ENCODE data around the gene OR51B2.
"Not testable (repeated sequence)": the region's sequence is repeated elsewhere in the genome, so short reads cannot be mapped to it uniquely, and the experiment has no call there.

OR51B2 gene

DNA sequence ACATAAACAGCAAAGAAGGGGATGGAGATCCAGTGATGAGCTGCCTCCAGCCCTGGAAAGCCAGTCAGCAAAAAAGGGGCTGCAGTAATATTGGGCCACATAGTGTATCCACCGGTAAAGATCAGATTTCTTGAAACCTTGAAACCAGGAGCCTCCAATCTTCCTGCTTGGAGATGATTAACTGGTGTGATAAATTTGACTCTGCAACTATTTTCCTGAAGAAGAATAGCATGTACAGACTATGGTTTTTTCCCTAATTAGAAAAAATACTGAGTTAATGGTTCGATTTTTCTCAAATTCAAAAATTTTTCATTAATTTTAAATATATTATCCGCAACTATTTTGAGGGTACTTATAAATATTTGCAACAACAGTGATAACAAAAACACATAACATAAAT lies at the start of gene OR51B2:
Gene OR51B2 (minus strand): TSS at position 101 of the 400 bp plus-strand sequence. CDS start 0 bp downstream, at position 101.
- no peak for DNase-seq

- no peak for DNase-seq
Measured at GRCh38 chr11:5369789-5370188, 45.7 kb upstream of the OR51B2 start.

DNA sequence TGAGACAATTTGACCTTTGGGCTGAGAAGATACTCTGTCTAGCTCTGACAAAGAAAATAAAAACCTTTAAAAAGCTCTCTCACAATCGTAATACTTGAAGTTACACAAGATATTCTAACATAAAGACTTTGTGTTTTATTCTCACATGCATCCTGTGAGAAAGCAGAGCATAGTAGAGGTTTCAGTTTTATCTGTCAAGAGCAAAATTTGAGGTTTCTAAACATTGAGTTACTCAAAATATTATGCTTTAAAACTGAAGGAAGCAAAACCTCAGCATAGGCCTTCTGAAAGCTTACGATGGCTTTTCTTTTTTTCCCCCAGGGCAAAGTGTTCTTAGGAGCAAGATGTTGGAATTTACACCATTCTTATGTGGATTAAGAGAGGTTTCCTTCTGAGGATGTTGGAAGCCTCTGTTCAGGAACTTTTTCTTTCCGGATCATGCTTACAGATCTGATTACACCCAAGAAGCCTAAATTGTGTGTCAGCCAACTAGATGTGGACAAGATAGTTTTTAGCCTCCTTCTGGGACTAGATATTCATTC lies 44.5 kb upstream of the OR51B2 start:
- no peak for DNase-seq

DNA sequence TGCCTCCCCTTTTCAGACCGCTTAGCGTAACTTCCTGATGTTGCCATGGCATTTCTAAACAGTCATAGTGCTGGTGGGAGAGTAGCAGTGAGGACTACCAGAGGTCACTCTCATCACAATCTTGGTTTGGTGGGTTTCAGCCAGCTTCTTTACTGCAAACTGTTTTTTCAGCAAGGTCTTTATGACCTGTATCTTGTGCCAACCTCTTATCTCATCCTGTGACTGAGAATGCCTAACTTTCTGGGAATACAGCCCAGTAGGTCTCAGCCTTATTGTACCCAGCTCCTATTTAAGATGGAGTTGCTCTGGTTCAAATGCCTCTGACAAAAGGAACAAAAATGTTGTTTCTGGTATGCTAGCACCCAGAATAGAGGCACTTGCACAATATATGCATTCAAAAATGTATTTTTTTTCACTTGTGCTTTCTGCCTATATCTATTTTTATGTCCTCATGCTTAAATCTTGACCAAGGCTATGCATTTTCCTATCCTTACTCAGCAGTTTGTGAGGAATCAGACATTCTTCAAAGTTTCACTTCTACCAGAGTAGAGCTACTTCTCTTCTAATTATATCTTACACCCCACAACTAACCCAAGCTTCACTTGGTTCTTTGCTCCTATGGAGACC lies 43.5 kb upstream of the OR51B2 start:
- no peak for DNase-seq

GRCh38 chr11:5366856-5367255 lies 42.8 kb upstream of the OR51B2 start:
- DNase-seq, result no peak

DNA sequence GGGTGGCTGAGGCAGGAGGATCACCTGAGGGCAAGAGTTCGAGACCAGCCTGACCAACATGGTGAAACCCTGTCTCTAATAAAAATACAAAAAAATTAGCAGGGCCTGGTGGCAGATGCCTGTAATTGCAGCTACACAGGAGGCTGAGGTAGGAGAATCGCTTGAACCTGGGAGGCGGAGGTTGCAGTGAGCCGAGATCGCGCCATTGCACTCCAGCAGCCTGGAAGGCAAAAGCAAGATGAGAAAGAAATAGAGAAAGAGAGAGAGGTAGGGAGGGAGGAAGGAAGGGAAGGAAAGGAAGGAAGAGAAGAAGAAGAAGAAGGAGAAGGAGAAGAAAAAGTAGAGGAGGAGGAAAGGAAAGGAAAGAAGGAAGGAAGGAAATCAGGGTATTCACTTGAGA lies 42.3 kb upstream of the OR51B2 start:
- not testable (repeated sequence) for DNase-seq

DNA sequence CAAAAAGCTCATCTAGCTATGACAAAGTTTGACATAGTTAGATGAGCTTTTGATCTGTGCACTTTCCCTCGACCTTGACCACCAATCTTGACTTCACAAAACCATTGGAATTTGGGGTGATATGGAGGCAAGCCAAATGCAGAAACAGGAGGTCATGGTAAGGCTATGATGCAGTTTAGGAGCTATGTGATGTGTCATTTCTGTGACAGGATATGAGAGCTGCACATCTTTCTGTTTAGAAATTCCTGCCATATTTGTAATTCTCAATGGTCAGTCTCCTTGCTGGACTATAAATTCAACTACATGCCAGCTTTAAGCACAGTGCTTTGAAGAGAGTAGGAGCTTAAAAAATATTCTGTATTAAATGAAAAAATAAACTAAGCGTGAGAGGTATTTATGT lies 40.1 kb upstream of the OR51B2 start:
- DNase-seq, result no peak

DNA sequence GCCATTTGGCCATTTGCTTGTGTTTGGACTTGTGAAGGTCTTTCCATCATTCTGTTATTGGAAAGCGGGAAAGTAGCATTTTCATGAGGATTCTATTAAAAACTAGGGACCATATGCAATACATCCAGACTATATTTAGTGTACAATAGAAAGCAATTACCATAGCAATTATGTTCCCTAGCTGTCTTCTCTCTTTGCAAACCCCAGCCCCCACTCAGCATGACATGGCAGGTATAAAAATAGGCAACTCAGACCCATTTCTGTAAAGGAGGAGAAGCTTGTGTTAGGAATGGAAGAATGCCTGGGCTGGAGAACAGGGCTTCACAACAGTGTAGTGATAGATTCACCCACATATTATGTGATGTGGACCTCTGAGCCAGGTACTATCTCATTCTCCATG lies 39.6 kb upstream of the OR51B2 start:
- DNase-seq, result no peak

DNA sequence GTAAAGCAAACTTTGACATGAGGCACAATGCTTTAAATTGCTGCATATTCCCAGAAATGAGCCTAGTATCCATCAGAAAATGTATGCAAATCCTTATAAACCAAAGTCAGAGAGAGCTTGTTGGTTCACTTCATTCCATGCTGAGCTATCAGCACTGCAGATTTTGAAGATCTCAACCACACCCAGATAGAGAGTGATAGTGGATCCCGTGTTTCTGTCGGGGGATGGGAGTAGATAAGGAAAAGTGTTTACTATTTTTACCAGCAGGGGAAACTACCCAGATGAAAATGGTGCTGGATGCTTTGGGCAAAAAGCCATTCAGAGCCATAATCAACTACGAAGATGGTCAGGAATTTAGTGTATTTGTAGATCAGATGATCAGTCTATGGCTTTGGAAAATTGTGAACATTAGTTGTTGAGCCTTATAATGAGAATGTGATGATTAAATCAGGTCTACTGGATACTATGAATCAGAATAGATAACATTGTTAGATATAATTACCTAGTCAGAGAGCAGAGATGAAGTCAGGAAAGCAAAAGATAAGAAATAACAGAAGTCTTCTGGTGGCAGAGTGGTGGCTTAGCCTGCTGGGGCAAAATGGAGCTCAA lies 38.0 kb upstream of the OR51B2 start:
- DNase-seq, result no peak

- DNase-seq, result not testable (repeated sequence)
Measured at GRCh38 chr11:5356031-5356430, 31.9 kb upstream of the OR51B2 start.

DNA sequence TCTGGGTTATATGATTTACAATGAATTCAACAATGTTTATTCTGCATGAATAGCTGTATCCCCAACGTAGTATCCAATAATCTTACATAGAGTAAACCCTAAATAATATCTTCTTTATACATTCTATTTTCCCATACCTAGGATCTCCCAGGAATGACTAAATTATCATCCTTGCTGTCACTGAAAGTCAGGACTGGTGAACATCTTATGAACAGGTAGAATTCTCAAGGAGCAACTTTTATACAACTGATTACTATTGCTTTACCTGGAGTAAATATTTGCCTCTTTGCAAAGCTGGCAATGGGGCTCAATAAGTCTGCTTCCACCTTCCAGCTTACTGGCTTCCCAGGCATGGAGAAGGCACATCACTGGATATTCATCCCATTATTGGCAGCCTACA lies 27.1 kb upstream of the OR51B2 start, which contains the start of gene OR51B6:
Gene OR51B6 (plus strand): TSS at position 301 of the 400 bp plus-strand sequence. CDS start 0 bp downstream, at position 301.
- no peak for DNase-seq

DNA sequence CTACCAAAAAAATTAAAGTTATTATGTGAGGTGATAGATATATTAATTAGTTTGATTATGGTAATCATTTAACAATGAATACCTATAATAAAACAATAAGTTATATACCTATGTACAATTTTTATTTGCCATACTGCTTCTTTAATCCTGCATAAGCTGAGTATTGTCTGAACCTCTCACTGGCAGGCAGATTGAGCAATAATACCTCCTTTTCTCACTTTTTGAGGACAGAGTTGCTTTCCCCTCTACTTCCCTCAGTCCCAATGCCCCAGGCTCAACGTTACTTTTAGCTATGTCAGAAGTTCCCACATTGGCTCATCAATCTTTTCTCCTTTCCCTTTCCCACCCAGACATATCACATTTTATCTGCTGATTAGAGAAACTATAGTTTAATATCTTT lies 25.5 kb upstream of the OR51B2 start:
- no peak for DNase-seq

GRCh38 chr11:5348551-5349194 lies 24.6 kb upstream of the OR51B2 start:
- DNase-seq, result no peak

GRCh38 chr11:5345831-5346230 lies 21.7 kb upstream of the OR51B2 start:
- no peak for DNase-seq

DNA sequence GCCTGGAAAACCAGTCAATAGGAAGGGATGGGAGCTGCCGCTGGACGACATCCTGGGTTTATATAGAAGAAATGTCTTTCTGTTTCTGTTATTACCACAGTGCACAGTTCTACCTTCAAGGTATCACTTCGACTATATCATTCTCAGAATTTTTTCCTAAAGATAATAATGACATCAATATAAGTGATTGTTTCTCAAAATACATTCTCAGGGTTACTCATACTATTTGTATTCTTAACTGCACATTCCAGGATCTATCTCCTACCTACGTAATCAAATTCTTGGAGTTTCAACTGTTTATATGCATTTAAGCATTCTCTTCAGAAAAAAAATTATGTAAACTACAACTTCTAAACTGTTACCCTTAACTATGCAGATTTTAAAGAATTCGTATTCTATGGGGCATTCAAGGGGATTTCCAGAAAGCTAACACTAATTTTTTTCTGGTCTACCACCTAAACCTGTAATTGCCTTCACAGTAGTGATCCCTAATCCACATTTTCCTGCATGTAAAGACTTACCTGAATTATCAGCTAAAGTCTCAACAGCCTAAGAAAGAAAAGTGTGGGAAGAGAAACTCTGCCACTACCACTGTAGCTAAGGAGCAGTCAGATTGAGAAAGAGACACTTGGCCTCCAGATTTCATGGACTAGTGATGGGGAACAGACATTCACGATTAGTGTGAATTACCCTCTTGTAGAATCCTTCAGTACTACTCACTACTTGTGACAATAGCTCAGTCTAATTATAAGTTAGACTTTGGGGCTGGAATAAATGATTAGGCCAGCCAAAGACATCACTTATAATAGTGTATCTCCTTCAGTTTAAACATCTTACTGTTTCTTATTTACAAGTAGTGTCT lies 19.6 kb upstream of the OR51B2 start, which contains the start of gene OR51B5:
Gene OR51B5 (minus strand): TSS at position 51 of the 862 bp plus-strand sequence. CDS start 0 bp downstream, at position 51.
- no peak for DNase-seq

- no peak for DNase-seq
Measured at GRCh38 chr11:5339771-5340322, 15.8 kb upstream of the OR51B2 start.

- DNase-seq, result not testable (repeated sequence)
Measured at GRCh38 chr11:5337253-5337652, 13.2 kb upstream of the OR51B2 start.

DNA sequence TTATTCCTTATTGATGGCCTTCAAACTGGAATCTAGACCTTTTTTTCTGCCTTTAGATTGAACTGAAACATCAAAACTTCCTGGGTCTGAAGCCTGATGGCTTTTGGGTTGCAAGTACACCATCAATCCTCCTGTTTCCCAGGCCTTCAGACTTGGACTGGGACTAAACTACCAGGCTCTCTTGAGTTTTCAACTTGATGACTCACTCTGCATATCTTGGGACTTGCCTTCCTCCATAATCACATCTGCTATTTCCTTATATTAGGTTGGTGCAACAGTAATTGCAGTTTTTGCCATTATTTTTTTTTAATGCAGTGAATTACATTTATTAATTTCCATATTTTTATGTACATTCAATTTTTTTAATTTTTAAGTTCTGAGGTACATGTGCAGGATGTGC lies 12.2 kb upstream of the OR51B2 start:
- DNase-seq, result no peak

GRCh38 chr11:5335170-5335569 lies 11.1 kb upstream of the OR51B2 start:
- no peak for DNase-seq

- no peak for DNase-seq
Measured at GRCh38 chr11:5317292-5317691, 6.8 kb downstream of the OR51B2 start.

GRCh38 chr11:5313326-5314023 lies 10.6 kb downstream of the OR51B2 start:
- not testable (repeated sequence) for DNase-seq

GRCh38 chr11:5310423-5310822 lies 13.7 kb downstream of the OR51B2 start:
- DNase-seq, result no peak
